ENCODE measurements around the gene MPZ.
A peak's percentile ranks its signal among the peaks of the same experiment; 100 is the strongest.
"Not testable (repeated sequence)": the region's sequence is repeated elsewhere in the genome, so short reads cannot be mapped to it uniquely, and the experiment has no call there.

Gene MPZ

GRCh38 chr1:161300478-161300877 is 9.3 kb downstream of the MPZ start:
- no peak for DNase-seq (ENCODE audit: low read depth)

- DNase-seq (ENCODE audit: low read depth), result no peak
Observed at GRCh38 chr1:161299347-161299746, 10.4 kb downstream of the MPZ start.

GRCh38 chr1:161298116-161298515 is 11.7 kb downstream of the MPZ start:
- DNase-seq (ENCODE audit: low read depth), result no peak

DNA sequence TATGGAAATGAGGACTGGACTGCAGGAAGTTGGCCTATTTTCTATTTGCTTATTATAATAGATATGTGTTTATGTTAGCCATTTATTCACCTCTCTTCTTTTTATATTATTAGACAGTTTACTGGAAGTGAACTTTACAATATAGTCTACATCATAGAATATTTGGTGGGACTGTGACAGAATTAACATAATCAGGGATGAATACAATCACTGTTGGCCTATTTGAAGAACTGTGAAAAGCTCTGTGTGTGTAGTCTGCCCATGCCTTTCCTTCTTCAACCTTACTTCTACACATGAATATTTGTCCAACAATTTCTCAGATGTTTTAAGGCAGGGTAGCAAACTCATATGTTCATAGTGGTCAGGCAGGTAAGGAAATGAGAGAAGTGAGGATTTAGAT is 12.4 kb downstream of the MPZ start:
- no peak for DNase-seq (ENCODE audit: low read depth)

DNA sequence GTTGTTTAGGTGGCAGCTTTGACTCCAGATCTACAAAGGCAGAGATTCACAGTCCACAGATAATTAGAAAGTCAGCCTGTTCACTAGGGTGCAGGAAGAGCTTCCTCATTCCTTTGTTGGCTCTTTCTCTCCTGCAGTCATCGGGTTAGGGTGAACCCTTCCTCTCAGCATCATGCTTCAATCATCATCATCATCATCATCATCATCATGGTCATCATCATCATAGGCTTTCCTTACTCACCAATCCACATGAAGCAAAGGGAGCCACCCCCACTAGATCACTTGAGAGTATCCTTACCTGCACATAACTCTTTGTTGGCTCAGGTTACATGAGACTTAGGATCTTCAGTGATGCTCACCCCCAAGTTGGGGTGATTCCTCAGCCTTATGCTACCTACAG is 19.0 kb downstream of the MPZ start:
- DNase-seq (ENCODE audit: low read depth), result no peak

DNA sequence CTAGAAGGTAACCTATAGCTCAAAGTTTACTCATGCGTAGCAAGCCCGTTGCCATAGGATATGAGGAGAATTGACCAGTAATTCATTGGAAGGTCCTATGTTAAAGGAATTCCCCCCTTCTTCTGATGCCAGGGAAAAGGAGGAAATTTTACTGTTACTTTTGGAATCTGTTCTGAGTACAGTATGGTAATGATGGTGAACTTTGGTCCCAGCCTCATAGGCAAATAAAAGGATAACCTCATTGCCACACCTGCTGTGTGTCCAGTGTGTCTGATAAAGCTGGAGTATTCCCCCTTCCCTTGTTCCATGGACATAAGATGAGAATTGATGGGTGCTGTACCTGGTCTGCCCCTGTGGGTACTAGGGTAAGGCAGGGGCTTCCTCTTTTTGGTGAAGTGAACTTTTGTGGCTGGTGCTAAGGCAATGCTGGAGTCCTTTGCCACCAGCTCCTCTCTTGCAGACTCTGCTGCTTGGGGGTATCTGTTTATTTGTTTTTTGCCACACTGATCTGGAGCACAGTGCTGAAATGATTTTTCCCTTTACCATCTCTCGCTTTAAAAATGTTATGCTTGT is 22.2 kb downstream of the MPZ start:
- no peak for DNase-seq (ENCODE audit: low read depth)

DNA sequence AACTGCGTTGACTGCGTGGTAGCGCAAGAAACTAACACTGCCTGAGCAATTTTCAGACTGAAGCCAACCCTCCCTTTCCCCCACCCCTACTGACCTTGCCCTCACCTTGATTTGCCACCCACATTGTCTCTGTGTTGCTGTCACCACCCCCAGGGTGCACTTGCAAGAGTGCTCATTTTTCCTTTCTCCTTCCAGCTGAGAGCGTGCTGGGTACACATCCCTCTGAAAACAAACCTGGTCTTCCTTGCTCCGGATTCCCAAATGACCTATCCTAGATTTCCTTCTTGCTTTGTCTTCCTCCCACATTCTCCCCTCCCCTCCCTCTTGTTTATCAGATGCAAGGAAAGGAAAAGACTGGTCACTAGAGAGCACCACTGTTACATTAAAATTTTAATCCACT is 24.2 kb downstream of the MPZ start:
- no peak for DNase-seq (ENCODE audit: low read depth)

- DNase-seq (ENCODE audit: low read depth), result no peak
Observed at GRCh38 chr1:161285113-161285512, 24.7 kb downstream of the MPZ start.

DNA sequence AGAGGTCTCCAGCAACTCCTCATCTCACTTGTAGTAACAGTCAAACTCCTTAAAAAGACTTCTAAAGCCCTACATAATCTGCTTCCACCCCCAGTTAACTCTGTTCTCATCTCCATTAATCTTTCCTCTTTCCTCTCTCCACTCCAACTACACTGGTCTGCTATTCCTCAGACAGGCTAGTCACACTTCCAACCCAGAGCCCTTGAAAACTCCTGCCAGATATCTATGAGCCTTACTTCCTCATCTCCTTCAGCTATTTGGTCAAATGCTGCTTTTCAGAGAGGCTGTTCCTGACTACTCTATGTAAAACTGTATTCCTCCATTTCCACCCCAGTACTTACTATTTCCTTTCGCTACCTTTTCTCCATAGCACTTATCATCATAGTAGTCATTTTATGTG is 26.8 kb downstream of the MPZ start:
- DNase-seq (ENCODE audit: low read depth), result no peak

GRCh38 chr1:161274874-161275273 is 34.9 kb downstream of the MPZ start:
- no peak for DNase-seq (ENCODE audit: low read depth)

DNA sequence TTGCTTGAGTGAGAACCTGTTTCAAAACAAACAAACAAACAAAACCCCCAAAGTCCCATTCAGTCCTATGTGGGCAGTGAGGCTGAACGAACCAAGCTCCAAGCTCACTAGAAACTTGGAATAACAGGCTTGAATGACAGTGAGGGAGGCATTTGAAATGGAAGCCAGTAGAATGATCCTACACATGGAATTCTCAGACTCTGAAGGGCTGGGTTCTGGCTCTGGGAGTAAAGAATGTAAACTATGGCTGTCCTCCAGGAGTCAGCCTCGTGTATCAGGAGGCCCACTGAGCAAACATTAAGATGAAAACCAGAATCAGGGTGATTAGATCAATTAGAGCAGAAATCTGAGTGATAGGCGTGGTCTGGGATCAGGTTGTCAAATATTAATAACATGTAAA is 36.4 kb downstream of the MPZ start:
- no peak for DNase-seq (ENCODE audit: low read depth)

DNA sequence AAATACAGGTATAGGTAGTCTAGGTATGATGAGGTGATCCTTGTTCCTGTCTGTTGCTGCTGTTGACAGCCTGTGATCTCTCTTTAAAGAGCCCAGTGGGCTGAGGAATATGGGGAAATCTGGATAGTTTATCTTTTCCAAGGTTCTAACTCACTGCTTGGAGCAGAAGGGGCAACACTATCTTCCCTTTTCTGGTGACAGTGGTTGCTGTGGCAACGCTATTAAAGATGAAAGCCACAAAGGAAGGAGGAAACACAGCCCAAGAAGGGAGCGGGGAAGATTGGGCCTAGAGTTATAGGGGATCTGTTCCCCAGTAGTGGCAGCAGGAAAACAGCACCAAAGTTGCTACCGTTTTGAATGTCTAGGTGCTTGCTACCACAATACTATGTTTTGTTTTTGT is 42.4 kb downstream of the MPZ start:
- DNase-seq (ENCODE audit: low read depth), result no peak

GRCh38 chr1:161266836-161267235 is 42.9 kb downstream of the MPZ start:
- DNase-seq (ENCODE audit: low read depth), result no peak

DNA sequence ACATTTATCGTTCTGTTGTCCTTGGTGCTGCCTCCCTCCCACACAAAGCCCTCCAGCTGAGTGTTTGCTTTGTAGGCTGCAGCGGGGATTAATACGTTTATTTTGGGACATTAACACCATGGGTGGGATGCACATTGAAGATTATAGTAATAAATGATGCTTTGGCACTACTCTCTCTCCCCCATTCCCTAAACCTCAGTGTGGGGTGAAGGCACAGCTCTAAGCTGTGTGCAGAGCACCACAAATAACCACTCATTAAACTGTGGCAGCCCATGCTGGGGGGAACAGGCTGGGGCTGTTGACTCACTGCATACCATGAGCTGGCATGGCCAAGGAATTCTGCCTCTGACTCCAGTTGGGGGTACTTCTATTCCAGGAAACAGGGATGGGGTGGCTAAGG is 43.6 kb downstream of the MPZ start:
- no peak for DNase-seq (ENCODE audit: low read depth)

DNA sequence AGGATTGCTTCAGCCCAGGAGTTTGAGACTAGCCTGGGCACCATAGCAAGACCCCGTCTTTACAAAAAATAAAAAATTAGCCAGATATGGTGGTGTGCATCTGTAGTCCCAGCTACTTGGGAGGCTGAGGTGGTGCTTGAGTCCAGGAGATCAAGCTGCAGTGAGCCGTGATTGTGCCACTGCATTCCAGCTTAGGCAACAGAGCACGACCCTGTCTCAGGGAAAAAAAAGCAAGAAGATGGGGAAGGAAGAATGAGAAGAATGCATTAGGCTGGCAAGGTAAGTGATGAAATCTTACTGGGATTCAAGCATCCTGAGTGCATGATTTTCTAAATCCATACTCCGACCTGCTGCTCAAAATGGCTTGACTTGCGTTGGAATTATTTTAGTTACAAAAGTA is 44.5 kb downstream of the MPZ start:
- DNase-seq (ENCODE audit: low read depth), result no peak

GRCh38 chr1:161261261-161262235 is 48.2 kb downstream of the MPZ start:
- no peak for DNase-seq (ENCODE audit: low read depth)

DNA sequence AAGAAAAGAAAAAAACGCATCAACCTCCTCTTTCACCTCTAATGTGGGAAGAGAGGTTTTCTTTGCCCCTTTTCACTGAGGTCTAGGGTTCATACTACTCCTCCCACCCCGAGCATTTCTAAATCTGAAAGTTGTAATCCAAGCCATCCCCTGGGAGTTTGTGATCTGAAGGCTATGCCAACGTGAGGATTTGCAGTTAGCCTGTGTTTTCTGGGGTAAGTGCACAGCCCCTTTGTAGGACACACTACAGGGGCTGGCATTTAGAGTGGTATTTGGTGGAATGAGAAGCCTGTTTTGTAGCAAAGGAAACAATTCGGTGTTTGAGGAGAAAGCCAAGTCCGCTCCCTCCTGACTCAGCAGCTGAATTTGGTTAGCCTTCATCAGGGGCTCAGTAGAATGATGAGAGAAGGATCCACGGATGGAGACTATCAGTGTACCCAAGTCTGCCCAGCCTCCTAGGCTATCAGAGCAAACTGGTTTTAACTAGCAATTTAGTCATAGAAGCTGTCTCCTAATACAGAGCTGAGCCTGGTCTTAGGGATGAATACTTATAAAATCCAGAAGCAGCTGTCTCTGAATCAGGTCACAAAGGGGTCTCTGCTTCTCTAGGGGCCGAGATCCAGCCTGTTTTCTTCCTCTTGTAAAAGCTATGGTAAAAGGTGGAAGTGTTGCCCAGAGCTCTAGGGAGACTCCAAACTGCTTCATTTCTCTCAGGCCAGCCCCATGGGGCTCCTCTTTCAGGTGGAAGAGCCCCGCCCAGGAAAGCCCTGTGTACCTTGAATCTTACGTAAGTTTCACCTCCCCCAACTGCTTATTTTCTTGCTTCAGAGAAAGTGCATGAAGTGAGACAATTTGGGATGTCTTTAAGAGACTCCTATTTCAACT is 49.1 kb downstream of the MPZ start:
- no peak for DNase-seq (ENCODE audit: low read depth)

- DNase-seq (ENCODE audit: low read depth), result no peak
Observed at GRCh38 chr1:161259765-161260164, 50.0 kb downstream of the MPZ start.

DNA sequence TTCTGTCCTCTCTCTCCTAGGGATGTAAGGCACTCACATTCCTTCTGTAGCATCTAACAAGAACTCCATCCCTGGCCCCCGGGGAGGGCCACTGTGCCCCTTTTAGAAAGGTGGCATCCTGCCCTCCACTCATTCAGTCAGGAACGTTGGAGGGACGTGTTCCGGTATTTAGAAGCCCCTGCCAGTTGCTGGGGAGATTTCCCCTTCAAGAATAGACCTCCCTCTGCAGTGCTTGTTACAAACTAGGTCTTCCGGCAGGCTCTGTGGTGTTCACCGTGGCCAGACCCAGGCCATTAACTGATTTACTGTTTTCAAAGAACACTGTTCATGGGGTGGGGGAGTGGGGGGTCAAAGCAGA is 50.4 kb downstream of the MPZ start:
- no peak for DNase-seq (ENCODE audit: low read depth)

DNA sequence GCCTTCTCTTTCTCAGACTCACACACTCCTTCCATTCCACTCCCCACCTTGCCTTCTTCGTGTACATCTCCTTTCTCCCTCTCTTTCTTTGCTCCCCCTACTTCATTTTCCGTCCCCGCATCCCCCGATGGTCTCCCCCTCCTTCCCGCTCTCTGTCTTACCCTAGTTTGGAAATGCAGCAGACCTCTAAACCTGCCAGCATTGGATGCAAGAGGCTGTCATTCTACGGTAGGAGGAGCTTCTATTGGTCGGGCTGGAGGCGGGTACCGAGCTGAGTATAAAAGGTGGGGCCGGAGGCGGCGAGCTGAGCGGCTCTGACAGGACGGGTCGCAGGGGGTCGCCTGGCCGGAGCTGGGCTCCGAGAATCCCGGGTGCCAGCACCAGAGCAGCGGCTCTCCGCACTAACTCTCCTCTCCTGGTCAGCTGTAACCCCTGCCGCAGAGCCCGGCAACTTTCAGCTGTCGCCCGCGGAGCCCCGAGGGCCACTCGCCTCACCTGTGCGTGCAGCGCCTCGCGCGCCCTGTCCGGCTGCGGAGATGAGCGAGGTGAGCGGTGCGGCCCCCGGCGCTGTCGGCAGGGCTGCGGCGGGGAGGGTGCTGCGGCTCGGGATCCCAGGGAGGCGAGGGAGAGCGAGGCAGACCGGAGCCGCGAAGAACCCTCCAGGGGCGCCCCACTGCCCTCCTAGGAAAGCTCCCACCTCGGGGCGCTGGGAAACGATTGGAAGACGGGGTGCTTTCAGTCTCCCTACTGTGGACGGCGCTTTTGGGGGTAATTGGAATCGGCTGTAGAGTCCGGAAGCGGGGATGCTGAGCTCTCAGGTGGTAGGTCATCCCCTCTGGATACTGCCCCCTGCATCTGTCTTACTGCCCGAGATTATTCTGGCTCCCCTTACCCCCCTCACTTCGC is 51.1 kb downstream of the MPZ start, which contains the start of gene PCP4L1:
TSS of gene PCP4L1 (plus strand) at position 307 of the 906 bp plus-strand sequence. CDS start at position 537, 230 bp downstream.
- DNase-seq (ENCODE audit: low read depth), result peak; percentile 41

DNA sequence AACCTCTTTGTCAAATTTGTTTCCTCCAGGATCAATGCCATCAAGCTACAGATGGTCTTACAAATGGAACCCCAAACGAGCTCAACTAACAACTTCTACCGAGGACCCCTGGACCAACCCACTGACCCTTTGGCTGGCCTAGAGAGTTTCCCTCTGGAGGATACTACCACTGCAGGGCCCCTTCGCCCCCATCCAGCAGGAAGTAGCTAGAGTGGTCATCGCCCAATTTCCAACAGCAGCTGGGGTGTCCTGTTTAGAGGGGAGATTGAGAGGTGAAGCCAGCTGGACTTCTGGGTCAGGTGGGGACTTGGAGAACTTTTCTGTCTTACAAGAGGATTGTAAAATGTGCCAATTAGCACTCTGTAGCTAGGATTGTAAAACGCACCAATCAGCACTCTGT is 52.7 kb downstream of the MPZ start:
- DNase-seq (ENCODE audit: low read depth), result not testable (repeated sequence)
